Measurements from ENCODE around the gene ADAP1. TPM values are rescaled to one million over a fixed set of nuclear protein-coding genes. Genes with fewer than 3 reads are reported as not detected.

ADAP1 gene
- total and polyA plus RNA-seq, 2 of the 8 experiments (the other 6 are each of a cell fraction or from before 2014, with no cell fraction given) = 5.8 to 6.1 TPM

DNA sequence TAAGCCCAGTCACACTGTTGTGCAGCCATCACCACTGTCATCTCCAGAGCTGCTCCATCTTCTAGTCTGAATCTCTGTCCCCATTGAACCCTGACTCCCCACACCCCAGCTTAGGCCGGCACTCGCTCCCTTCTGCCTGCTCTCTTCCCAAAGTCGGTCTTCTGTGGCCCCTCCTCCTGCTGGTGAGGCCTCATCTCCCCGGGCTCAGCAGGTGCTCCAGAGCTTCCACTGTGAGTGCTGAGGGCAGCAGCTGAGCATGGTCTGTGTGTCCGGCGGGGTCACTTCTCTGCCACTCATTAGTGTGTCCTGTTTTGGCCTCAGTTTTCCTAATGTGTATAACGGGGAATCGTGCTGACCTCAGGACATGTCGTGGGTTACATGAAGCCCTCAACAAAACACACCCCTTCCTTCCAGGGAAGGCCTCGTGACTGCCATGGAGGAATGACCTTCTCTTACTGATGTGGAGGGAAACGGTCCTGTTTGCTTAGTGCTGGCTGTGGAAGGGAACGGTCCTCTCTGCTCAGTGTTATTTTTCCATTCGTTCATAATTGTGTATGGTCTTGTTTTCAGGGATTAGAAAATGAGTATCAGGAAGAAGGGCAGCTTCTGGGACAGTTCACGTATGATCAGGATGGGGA is 82.5 kb downstream of the ADAP1 start (continued):
- TF ChIP-seq, protein P1, sequence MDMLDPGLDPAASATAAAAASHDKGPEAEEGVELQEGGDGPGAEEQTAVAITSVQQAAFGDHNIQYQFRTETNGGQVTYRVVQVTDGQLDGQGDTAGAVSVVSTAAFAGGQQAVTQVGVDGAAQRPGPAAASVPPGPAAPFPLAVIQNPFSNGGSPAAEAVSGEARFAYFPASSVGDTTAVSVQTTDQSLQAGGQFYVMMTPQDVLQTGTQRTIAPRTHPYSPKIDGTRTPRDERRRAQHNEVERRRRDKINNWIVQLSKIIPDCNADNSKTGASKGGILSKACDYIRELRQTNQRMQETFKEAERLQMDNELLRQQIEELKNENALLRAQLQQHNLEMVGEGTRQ (IDR thresholded peaks at IDR 0.05; ENCODE audit: low read length) = no peak
- TF ChIP-seq BCL11A (IDR thresholded peaks at IDR 0.05; ENCODE audit: low read depth in 2 of 2, low read length in 2 of 2) (no peak), SP2 (IDR thresholded peaks at IDR 0.05; ENCODE audit: low read length) (no peak), TAF7 (optimal IDR thresholded peaks at IDR 0.05; ENCODE audit: borderline replicate concordance, low read depth, low read length) (no peak), ZNF274 (IDR thresholded peaks at IDR 0.05; ENCODE audit: borderline replicate concordance, extremely low read depth, low read length) (no peak), JUN (IDR thresholded peaks at IDR 0.05; ENCODE audit: low read depth, low read length) (no peak)
